SK-N-SH treated with all-trans-retinoic acid at 6 μM for 48 hours (cell line): Measurements from ENCODE around the gene ZNF160.
"Not testable (repeated sequence)": the region's sequence is repeated elsewhere in the genome, so short reads cannot be mapped to it uniquely, and the experiment has no call there.

Source experiments
- ATAC-seq: fragments of 200-7000 bp; cut with Tn5 transposase; 3 replicates; pipeline ENCODE4 v1.9.1; 2020; ENCODE audit warnings: mild to moderate bottlenecking, moderate library complexity
- ARNTL ChIP-seq: fragments of 450-650 bp; formaldehyde crosslinking; IDR thresholded peaks from 2 replicates; pipeline ENCODE4 v1.5.0; 2020; ENCODE audit warnings: low read depth, mild to moderate bottlenecking, moderate library complexity, borderline replicate concordance
- CREB5 ChIP-seq: fragments of 250-450 bp; sonication (Bioruptor Pico); IDR thresholded peaks from 2 replicates; pipeline ENCODE4 v1.5.1; 2020; ENCODE audit warnings: low read depth, mild to moderate bottlenecking, moderate library complexity
- CSDC2 ChIP-seq: fragments of 250-450 bp; sonication (Bioruptor Pico); IDR thresholded peaks from 2 replicates; pipeline ENCODE4 v1.5.0; 2020; ENCODE audit warnings: mild to moderate bottlenecking, moderate library complexity
- ESRRG ChIP-seq: fragments of 250-450 bp; sonication (Bioruptor Pico); IDR thresholded peaks from 2 replicates; pipeline ENCODE4 v1.6.1; 2021; ENCODE audit warnings: mild to moderate bottlenecking
- GLIS3 ChIP-seq: fragments of 250-450 bp; sonication (Bioruptor Pico); IDR thresholded peaks from 2 replicates; pipeline ENCODE4 v1.5.0; 2020; ENCODE audit warnings: mild to moderate bottlenecking, moderate library complexity
- ISL1 ChIP-seq: fragments of 250-450 bp; sonication (Bioruptor Pico); IDR thresholded peaks from 2 replicates; pipeline ENCODE4 v2.1.2; 2022; ENCODE audit warnings: mild to moderate bottlenecking, moderate library complexity
- OSR1 ChIP-seq: fragments of 250-450 bp; sonication (Bioruptor Pico); IDR thresholded peaks from 2 replicates; pipeline ENCODE4 v1.8.0; 2022; ENCODE audit warnings: moderate library complexity, mild to moderate bottlenecking, inconsistent platforms
- PATZ1 ChIP-seq: fragments of 250-450 bp; sonication (Bioruptor Pico); IDR thresholded peaks from 2 replicates; pipeline ENCODE4 v1.8.0; 2020; ENCODE audit warnings: mild to moderate bottlenecking, moderate library complexity, borderline replicate concordance
- POU6F1 ChIP-seq: fragments of 250-450 bp; sonication (Bioruptor Pico); IDR thresholded peaks from 2 replicates; pipeline ENCODE4 v1.8.0; 2021; ENCODE audit warnings: low read depth, mild to moderate bottlenecking, moderate library complexity, borderline replicate concordance
- PPARA ChIP-seq: fragments of 250-450 bp; sonication (Bioruptor Pico); IDR thresholded peaks from 2 replicates; pipeline ENCODE4 v1.5.0; 2020; ENCODE audit warnings: mild to moderate bottlenecking, borderline replicate concordance
- RARB ChIP-seq: fragments of 250-450 bp; sonication (Bioruptor Pico); IDR thresholded peaks from 2 replicates; pipeline ENCODE4 v1.8.0; 2021; ENCODE audit warnings: mild to moderate bottlenecking, moderate library complexity
- SNAI2 ChIP-seq: fragments of 250-450 bp; sonication (Bioruptor Pico); IDR thresholded peaks from 2 replicates; pipeline ENCODE4 v1.5.0; 2020; ENCODE audit warnings: mild to moderate bottlenecking, moderate library complexity
- TCF4 ChIP-seq: fragments of 250-450 bp; sonication (Bioruptor Pico); IDR thresholded peaks from 2 replicates; pipeline ENCODE4 v1.8.0; 2021; ENCODE audit warnings: mild to moderate bottlenecking, moderate library complexity, borderline replicate concordance
- TOX ChIP-seq: fragments of 250-450 bp; sonication (Bioruptor Pico); IDR thresholded peaks from 2 replicates; pipeline ENCODE4 v1.8.0; 2021; ENCODE audit warnings: mild to moderate bottlenecking, moderate library complexity, borderline replicate concordance
- ZC3H10 ChIP-seq: fragments of 250-450 bp; sonication (Bioruptor Pico); IDR thresholded peaks from 2 replicates; pipeline ENCODE4 v1.5.1; 2021; ENCODE audit warnings: mild to moderate bottlenecking, moderate library complexity
- ZFP3 ChIP-seq: fragments of 250-450 bp; sonication (Bioruptor Pico); IDR thresholded peaks from 2 replicates; pipeline ENCODE4 v1.5.0; 2020; ENCODE audit warnings: mild to moderate bottlenecking, moderate library complexity
- ZFP30 ChIP-seq: fragments of 450-650 bp; formaldehyde crosslinking; IDR thresholded peaks from 2 replicates; pipeline ENCODE4 v1.5.0; 2022; ENCODE audit warnings: mild to moderate bottlenecking, moderate library complexity
- ZNF565 ChIP-seq: fragments of 450-650 bp; formaldehyde crosslinking; conservative IDR thresholded peaks from 2 replicates; pipeline ENCODE4 v1.5.0; 2020; ENCODE audit warnings: low read depth, mild to moderate bottlenecking, moderate library complexity
- ZNF70 ChIP-seq: fragments of 450-650 bp; formaldehyde crosslinking; IDR thresholded peaks from 2 replicates; pipeline ENCODE4 v1.5.0; 2020; ENCODE audit warnings: mild to moderate bottlenecking, moderate library complexity
- ZNF8 ChIP-seq: fragments of 450-650 bp; formaldehyde crosslinking; IDR thresholded peaks from 2 replicates; pipeline ENCODE4 v1.5.0; 2020; ENCODE audit warnings: mild to moderate bottlenecking, moderate library complexity
- TF ChIP-seq, protein P1 (sequence below): fragments of 250-450 bp; sonication (Bioruptor Pico); IDR thresholded peaks from 2 replicates; pipeline ENCODE4 v1.5.0; 2020; ENCODE audit warnings: mild to moderate bottlenecking, moderate library complexity

The ZNF160 gene

DNA sequence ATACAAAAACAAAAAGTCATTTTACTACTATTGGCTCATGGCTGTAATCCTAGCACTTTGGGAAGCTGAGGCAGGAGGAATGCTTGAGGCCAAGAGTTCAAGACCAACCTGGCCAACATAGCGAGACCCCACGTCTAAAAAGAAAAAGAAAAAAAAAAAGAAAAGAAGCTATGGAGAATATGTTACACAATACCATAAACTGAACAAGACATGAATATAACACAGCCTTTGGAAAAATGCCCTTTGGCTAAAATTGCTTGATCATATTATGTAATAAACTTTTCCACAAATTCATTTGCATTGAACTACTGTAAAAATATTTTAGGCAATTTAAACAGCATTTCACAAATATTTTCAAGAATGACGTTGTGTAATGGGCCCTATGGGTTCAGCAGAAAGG lies 33.2 kb upstream of the ZNF160 start:
- no peak for ATAC-seq
- TF ChIP-seq PPARA, result no peak
- no peak for TF ChIP-seq CREB5 (CRISPR knock-in tag)
- TF ChIP-seq RARB (CRISPR knock-in tag), result no peak
- TF ChIP-seq ESRRG (CRISPR knock-in tag), result no peak

DNA sequence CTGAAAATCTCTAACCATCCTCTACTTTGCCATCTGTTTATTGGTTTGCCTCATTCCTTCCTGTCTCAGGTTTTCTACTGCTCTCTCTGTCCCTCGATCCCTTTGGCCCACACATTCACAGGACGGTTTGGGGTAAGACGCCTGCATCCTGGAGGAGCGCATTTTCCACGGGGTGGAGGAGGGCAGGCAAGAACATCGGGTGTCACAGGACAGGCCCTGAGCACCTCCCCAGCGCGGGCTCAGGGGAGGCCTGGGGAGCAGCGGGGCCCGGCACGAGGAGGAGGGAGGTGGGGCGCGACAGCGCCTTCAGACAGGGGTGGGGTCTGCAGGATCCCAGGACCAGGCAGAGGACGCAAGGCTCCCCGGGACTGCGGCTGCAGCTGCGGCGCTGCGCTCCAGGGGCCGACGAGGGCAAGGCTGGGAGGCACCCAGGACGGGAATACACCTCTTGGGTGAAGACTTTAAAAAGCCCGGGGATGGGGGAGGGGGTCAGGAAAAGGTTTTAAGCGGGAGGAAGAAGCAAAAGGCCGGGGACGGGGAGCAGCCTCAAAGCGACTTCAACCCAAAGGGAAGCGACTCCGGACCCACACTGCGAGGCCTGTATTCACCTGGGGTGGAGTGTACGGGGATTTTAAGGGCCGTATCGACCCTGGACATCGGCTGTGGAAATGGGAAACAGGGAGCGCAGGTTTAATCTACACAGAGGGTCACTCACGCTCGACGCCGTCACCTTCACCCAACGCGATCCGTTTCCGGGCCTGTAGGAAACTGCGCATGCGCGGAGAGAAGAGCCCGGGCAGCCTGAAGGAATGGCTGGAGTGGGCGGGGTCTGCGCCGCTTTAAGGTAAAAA lies 29.1 kb upstream of the ZNF160 start, which contains the start of gene ZNF415:
Gene ZNF415, minus strand, starts transcription at position 770 of the 851 bp plus-strand sequence. CDS start 10,234 bp downstream, outside the sequence.
- ATAC-seq, result peak; percentile 88
- no peak for TF ChIP-seq GLIS3 (CRISPR knock-in tag)
- no peak for TF ChIP-seq ESRRG (CRISPR knock-in tag)
- no peak for TF ChIP-seq TOX

- ATAC-seq, result no peak; the same call in 2 of the 3 replicates
- TF ChIP-seq CSDC2 (CRISPR knock-in tag) (no peak), SNAI2 (CRISPR knock-in tag) (no peak), PATZ1 (CRISPR knock-in tag) (no peak)
- TF ChIP-seq, protein P1, sequence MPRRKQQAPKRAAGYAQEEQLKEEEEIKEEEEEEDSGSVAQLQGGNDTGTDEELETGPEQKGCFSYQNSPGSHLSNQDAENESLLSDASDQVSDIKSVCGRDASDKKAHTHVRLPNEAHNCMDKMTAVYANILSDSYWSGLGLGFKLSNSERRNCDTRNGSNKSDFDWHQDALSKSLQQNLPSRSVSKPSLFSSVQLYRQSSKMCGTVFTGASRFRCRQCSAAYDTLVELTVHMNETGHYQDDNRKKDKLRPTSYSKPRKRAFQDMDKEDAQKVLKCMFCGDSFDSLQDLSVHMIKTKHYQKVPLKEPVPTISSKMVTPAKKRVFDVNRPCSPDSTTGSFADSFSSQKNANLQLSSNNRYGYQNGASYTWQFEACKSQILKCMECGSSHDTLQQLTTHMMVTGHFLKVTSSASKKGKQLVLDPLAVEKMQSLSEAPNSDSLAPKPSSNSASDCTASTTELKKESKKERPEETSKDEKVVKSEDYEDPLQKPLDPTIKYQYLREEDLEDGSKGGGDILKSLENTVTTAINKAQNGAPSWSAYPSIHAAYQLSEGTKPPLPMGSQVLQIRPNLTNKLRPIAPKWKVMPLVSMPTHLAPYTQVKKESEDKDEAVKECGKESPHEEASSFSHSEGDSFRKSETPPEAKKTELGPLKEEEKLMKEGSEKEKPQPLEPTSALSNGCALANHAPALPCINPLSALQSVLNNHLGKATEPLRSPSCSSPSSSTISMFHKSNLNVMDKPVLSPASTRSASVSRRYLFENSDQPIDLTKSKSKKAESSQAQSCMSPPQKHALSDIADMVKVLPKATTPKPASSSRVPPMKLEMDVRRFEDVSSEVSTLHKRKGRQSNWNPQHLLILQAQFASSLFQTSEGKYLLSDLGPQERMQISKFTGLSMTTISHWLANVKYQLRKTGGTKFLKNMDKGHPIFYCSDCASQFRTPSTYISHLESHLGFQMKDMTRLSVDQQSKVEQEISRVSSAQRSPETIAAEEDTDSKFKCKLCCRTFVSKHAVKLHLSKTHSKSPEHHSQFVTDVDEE (CRISPR knock-in tag), result no peak
These were observed 28.5 kb upstream of the ZNF160 start for GRCh38 chr19:53131727-53132126.

DNA sequence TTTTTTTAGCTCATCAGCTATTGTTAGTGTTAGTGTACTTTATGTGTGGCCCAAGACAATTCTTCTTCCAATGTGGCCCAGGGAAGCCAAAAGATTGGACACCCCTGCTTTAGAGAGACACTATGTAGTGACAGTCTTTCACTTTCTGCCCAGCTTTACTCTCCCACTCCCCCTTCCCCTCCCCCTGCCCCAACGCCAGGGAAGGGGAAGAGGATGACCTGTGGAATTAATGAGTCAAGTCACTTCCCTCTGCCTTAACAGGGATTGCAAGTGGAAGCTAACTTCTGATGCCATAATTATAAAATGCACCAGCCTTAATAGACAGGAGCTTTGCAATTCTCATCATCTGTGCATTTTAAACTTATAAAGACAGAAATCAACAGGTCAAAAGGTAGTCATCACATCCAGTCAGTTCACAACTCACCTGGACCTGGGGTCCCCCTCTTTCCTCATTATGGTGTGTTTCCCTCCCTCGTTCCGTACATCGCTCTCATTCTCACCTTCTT lies 27.9 kb upstream of the ZNF160 start:
- ATAC-seq, result no peak

GRCh38 chr19:53130506-53130905 lies 27.3 kb upstream of the ZNF160 start:
- no peak for ATAC-seq
- TF ChIP-seq ZNF8 (CRISPR knock-in tag) (no peak), GLIS3 (CRISPR knock-in tag) (no peak)

More for the DNA sequence above, 27.9 kb upstream of the ZNF160 start:
- no peak for TF ChIP-seq ZNF565

GRCh38 chr19:53126733-53127526 lies 23.7 kb upstream of the ZNF160 start:
- ATAC-seq, result not testable (repeated sequence)

GRCh38 chr19:53123400-53123799 lies 20.2 kb upstream of the ZNF160 start:
- no peak for ATAC-seq
- TF ChIP-seq CREB5 (CRISPR knock-in tag), result no peak
- no peak for TF ChIP-seq OSR1 (CRISPR knock-in tag)
- TF ChIP-seq TCF4 (CRISPR knock-in tag), result no peak
- no peak for TF ChIP-seq ZNF8 (CRISPR knock-in tag)
- TF ChIP-seq SNAI2 (CRISPR knock-in tag), result no peak
- TF ChIP-seq TOX, result no peak
- no peak for TF ChIP-seq ISL1 (CRISPR knock-in tag)
- TF ChIP-seq RARB (CRISPR knock-in tag), result no peak
- no peak for TF ChIP-seq ZNF70 (CRISPR knock-in tag)
- TF ChIP-seq POU6F1 (CRISPR knock-in tag), result no peak
- TF ChIP-seq ZNF565, result no peak
- TF ChIP-seq ARNTL, result no peak
- TF ChIP-seq ZFP30 (CRISPR knock-in tag), result no peak
- TF ChIP-seq ZFP3 (CRISPR knock-in tag), result no peak
- no peak for TF ChIP-seq ZC3H10 (CRISPR knock-in tag)
